Osteoblast (primary cell): Measurements from ENCODE around the gene DHFR. TPM values are rescaled to one million over a fixed set of nuclear protein-coding genes. Genes with fewer than 3 reads are reported as not detected.

Source experiments
- DNase-seq: peaks from one replicate; pipeline ENCODE4 v3.0.0; 2011; ENCODE audit warnings: low spot score, mixed read lengths; ENCODE audit not compliant: insufficient read length; ENCODE audit errors: missing footprints
- H2AFZ ChIP-seq: 2 replicates; pipeline ENCODE4 v1.6.0; 2011; ENCODE audit warnings: mild to moderate bottlenecking, low read length
- H3K27ac ChIP-seq: 2 replicates; pipeline ENCODE4 v1.5.1; 2011; ENCODE audit warnings: mild to moderate bottlenecking, low read depth, low read length, moderate library complexity
- H3K27me3 ChIP-seq: 2 replicates; pipeline ENCODE4 v1.6.0; 2012; ENCODE audit warnings: mild to moderate bottlenecking, control low read depth, inconsistent platforms, low read length, moderate library complexity; ENCODE audit not compliant: insufficient read depth
- H3K36me3 ChIP-seq: 2 replicates; pipeline ENCODE4 v1.5.1; 2011; ENCODE audit warnings: mild to moderate bottlenecking, low read length, control low read depth, moderate library complexity; ENCODE audit not compliant: insufficient read depth
- H3K4me1 ChIP-seq: 2 replicates; pipeline ENCODE4 v1.5.1; 2011; ENCODE audit warnings: mild to moderate bottlenecking, low read length, control low read depth, moderate library complexity; ENCODE audit not compliant: insufficient read depth
- H3K4me2 ChIP-seq: 2 replicates; pipeline ENCODE4 v1.6.0; 2011; ENCODE audit warnings: mild to moderate bottlenecking, low read length; ENCODE audit not compliant: insufficient read depth
- H3K4me3 ChIP-seq: fragments of 200-600 bp; sonication (generic); 3 replicates; pipeline ENCODE4 v1.5.1; 2012; ENCODE audit warnings: mild to moderate bottlenecking, low read length, inconsistent platforms; ENCODE audit not compliant: insufficient read depth
- H3K79me2 ChIP-seq: 2 replicates; pipeline ENCODE4 v1.6.0; 2012; ENCODE audit warnings: mild to moderate bottlenecking, low read length, control low read depth, inconsistent platforms; ENCODE audit not compliant: insufficient read depth
- H3K9me3 ChIP-seq: 2 replicates; pipeline ENCODE4 v1.5.1; 2011; ENCODE audit warnings: low read depth, low read length, control low read depth
- H4K20me1 ChIP-seq: 2 replicates; pipeline ENCODE4 v1.6.0; 2012; ENCODE audit warnings: mild to moderate bottlenecking, low read length, control low read depth; ENCODE audit not compliant: insufficient read depth
- total RNA-seq: library from RNA; depleted of rRNA; stranded (reverse); fragments of >200 nt; gene quantifications from 2 replicates; pipeline ENCODE4 v1.2.3, GENCODE V29; 2012
- TF ChIP-seq, protein P1 (sequence below): IDR thresholded peaks from 2 replicates; pipeline ENCODE4 v1.5.1; 2011; ENCODE audit warnings: mild to moderate bottlenecking, low read depth, low read length, moderate library complexity; ENCODE audit errors: extremely low read depth

Gene DHFR
- total RNA-seq, 1 donor, result 15.2 TPM

- Histone ChIP-seq H3K27ac (no peak overlapping the region), H3K27me3 (no peaks in the 10 kb centered on the region), H3K9me3 (no peaks in the 10 kb centered on the region), H3K4me3 (no peak overlapping the region), H3K4me2 (no peak overlapping the region), H2AFZ (no peak overlapping the region), H3K79me2 (no peaks in the 10 kb centered on the region), H4K20me1 (no peaks in the 10 kb centered on the region), H3K4me1 (no peaks in the 10 kb centered on the region), H3K36me3 (peaks cover 35% of the 10 kb centered on the region)
- DNase-seq, result no peak
- TF ChIP-seq, protein P1, sequence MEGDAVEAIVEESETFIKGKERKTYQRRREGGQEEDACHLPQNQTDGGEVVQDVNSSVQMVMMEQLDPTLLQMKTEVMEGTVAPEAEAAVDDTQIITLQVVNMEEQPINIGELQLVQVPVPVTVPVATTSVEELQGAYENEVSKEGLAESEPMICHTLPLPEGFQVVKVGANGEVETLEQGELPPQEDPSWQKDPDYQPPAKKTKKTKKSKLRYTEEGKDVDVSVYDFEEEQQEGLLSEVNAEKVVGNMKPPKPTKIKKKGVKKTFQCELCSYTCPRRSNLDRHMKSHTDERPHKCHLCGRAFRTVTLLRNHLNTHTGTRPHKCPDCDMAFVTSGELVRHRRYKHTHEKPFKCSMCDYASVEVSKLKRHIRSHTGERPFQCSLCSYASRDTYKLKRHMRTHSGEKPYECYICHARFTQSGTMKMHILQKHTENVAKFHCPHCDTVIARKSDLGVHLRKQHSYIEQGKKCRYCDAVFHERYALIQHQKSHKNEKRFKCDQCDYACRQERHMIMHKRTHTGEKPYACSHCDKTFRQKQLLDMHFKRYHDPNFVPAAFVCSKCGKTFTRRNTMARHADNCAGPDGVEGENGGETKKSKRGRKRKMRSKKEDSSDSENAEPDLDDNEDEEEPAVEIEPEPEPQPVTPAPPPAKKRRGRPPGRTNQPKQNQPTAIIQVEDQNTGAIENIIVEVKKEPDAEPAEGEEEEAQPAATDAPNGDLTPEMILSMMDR, result no peak
Observed at GRCh38 chr5:80644900-80645299, 9.9 kb downstream of the DHFR start.

DNA sequence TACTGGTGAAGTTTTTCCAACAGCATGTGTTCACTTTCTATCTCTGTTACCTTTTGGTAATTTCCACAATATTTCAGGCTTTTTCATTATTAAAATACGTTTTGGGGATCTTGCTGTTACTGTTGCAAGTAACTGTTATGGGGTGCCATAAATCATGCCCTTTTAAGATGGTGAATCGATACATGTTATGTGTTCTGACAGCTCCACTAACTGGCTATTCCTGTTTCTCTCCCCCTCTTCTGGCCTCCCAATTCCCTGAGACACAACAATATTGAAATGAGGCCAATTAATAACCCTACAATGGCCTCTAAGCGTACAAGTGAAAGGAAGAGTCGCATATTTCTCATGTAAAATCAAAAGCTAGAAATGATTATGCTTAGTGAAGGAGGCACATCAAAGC, 13.4 kb downstream of the DHFR start:
- DNase-seq, result no peak
- no peak overlapping the region for H3K27ac ChIP-seq
- peaks cover 14% of the 10 kb centered on the region for H3K36me3 ChIP-seq
- TF ChIP-seq, protein P1, result no peak
- no peaks in the 10 kb centered on the region for H3K4me1 ChIP-seq
- H3K4me2 ChIP-seq, result no peak overlapping the region
- no peaks in the 10 kb centered on the region for H3K9me3 ChIP-seq
- H3K27me3 ChIP-seq, result no peaks in the 10 kb centered on the region
- H2AFZ ChIP-seq, result no peak overlapping the region
- no peak overlapping the region for H3K4me3 ChIP-seq
- H3K79me2 ChIP-seq, result no peaks in the 10 kb centered on the region
- no peaks in the 10 kb centered on the region for H4K20me1 ChIP-seq

DNA sequence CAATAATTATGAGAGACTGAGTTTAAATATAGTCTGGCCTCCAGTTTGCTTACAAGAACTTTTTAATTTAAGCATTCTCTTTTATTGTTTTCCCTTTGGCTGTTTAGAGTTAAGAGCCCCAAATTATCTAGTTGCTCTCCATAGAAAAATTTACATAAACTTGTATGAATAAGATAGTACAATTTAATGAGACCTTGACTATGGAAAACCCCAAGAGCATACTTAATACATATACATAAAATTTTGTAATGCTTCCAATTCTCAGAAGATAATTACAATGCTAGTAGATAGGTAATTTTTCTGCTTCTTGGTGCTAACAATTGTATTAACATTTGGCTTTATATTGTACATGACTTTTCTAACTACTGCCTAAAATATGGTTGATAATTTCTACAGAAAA, 20.6 kb downstream of the DHFR start:
- Histone ChIP-seq H3K36me3 (peaks cover 13% of the 10 kb centered on the region), H3K79me2 (no peaks in the 10 kb centered on the region), H3K4me3 (no peak overlapping the region), H3K27ac (no peak overlapping the region), H3K9me3 (no peaks in the 10 kb centered on the region), H3K27me3 (no peaks in the 10 kb centered on the region), H2AFZ (no peak overlapping the region), H3K4me2 (no peak overlapping the region), H3K4me1 (no peaks in the 10 kb centered on the region), H4K20me1 (no peaks in the 10 kb centered on the region)
- TF ChIP-seq, protein P1, result no peak
- no peak for DNase-seq

DNA sequence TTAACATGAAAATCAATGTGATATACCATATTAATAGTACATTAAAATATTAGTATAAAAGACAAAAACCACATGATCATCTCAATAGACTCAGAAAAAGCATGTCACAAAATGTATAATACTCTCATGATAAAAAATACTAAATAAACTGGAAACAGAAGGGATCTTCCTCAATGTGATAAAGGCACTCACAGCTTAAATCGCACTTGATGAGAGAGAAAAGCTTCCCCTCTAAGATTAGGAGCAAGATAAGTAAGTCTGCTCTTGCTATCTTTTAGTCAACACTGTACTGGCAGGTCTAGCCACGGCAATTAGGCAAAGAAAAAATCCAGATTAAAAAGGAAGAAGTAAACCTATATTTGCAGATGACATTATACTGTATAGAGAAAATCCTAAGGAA, 22.1 kb downstream of the DHFR start:
- TF ChIP-seq, protein P1, result no peak
- H3K79me2 ChIP-seq, result no peaks in the 10 kb centered on the region
- H3K4me3 ChIP-seq, result no peak overlapping the region
- no peaks in the 10 kb centered on the region for H3K9me3 ChIP-seq
- no peaks in the 10 kb centered on the region for H3K4me1 ChIP-seq
- H3K36me3 ChIP-seq, result peaks cover 13% of the 10 kb centered on the region
- DNase-seq, result no peak
- H2AFZ ChIP-seq, result no peak overlapping the region
- H4K20me1 ChIP-seq, result no peaks in the 10 kb centered on the region
- no peaks in the 10 kb centered on the region for H3K27me3 ChIP-seq
- no peak overlapping the region for H3K4me2 ChIP-seq
- no peak overlapping the region for H3K27ac ChIP-seq
